IMR-90 (cell line): ENCODE measurements around the gene DHRS12.

ENCODE experiments used
- BHLHE40 ChIP-seq: fragments of 150-350 bp; IDR thresholded peaks from 2 replicates; pipeline ENCODE4 v1.6.1; 2016; ENCODE audit warnings: mild to moderate bottlenecking, low read depth, low read length
- CEBPB ChIP-seq: IDR thresholded peaks from 2 replicates; pipeline ENCODE4 v1.6.1; 2012; ENCODE audit warnings: low read depth, low read length, improper control_type of control experiment
- CTCF ChIP-seq: conservative IDR thresholded peaks from 2 replicates; pipeline ENCODE4 v1.5.1; 2012; ENCODE audit warnings: mild to moderate bottlenecking, low read depth, low read length, improper control_type of control experiment
- MAFK ChIP-seq: IDR thresholded peaks from 2 replicates; pipeline ENCODE4 v1.6.1; 2012; ENCODE audit warnings: low read depth, low read length, improper control_type of control experiment
- MXI1 ChIP-seq: IDR thresholded peaks from 2 replicates; pipeline ENCODE4 v1.6.1; 2012; ENCODE audit warnings: low read depth, mild to moderate bottlenecking, low read length, moderate library complexity, borderline replicate concordance
- RAD21 ChIP-seq: IDR thresholded peaks from 2 replicates; pipeline ENCODE4 v1.6.1; 2012; ENCODE audit warnings: low read length, improper control_type of control experiment

GRCh38 chr13:51794964-51795363 lies 9.0 kb downstream of the DHRS12 start:
- TF ChIP-seq CTCF (no peak), MAFK (no peak), CEBPB (no peak), MXI1 (no peak), RAD21 (no peak), BHLHE40 (no peak)
